Measurements from ENCODE around the gene EHMT1. TPM values are rescaled to one million over a fixed set of nuclear protein-coding genes. Genes with fewer than 3 reads are reported as not detected.
A peak's percentile ranks its signal among the peaks of the same experiment; 100 is the strongest.

EHMT1 gene
- total RNA-seq, 2 experiments from 2014 or later, result 145 to 295 TPM

- Histone ChIP-seq H2AFZ (ENCODE audit: low read length) (no peak overlapping the region), H3K4me1 (ENCODE audit: insufficient read depth, low read length, poor library complexity, severe bottlenecking) (peaks cover 89% of the 10 kb centered on the region), H3K36me3 (ENCODE audit: insufficient read depth, low read length) (peaks cover 31% of the 10 kb centered on the region), H3K79me2 (ENCODE audit: insufficient read depth, low read depth, low read length) (peaks cover 100% of the 10 kb centered on the region), H4K20me1 (ENCODE audit: insufficient read depth, low read length) (peaks cover 5% of the 10 kb centered on the region; the same call in 1 of the 2 replicates), H3K4me2 (ENCODE audit: low read length) (peak overlapping the region; percentile 77), H3K27ac (ENCODE audit: low read depth, low read length, poor library complexity, severe bottlenecking) (peak overlapping the region; percentile 66), H3K9me3 (ENCODE audit: low read length) (no peaks in the 10 kb centered on the region), H3K9me2 (ENCODE audit: insufficient read depth, low read length) (no peaks in the 10 kb centered on the region), H3K4me3 (ENCODE audit: low read depth, low read length, poor library complexity, severe bottlenecking) (peak overlapping the region; percentile 49)
- intact Hi-C loops (cut with micrococcal nuclease; ENCODE audit: unreplicated experiment), result no loop called here
- no TSS peak for BruUV-seq (replicated peaks)
- POLR2A ChIA-PET, result interaction anchor here (1.9 to 2.5 kb wide), 2 partner anchors 17 to 40 kb away, joined by 7 to 9 read pairs; no protein-coding TSS in a partner anchor
- CTCF ChIA-PET (ENCODE audit: unreplicated experiment), result no interaction called here
- no peak for TF ChIP-seq EZH2phosphoT487 (IDR thresholded peaks at IDR 0.05; ENCODE audit: borderline replicate concordance, low read depth, low read length)
- TF ChIP-seq CTCF (conservative IDR thresholded peaks at IDR 0.05; ENCODE audit: low read length), result no peak
- DNase-seq (ENCODE audit: low spot score), result peak; percentile 34
These were observed 11.9 kb downstream of the EHMT1 start for GRCh38 chr9:137630679-137631078.

DNA sequence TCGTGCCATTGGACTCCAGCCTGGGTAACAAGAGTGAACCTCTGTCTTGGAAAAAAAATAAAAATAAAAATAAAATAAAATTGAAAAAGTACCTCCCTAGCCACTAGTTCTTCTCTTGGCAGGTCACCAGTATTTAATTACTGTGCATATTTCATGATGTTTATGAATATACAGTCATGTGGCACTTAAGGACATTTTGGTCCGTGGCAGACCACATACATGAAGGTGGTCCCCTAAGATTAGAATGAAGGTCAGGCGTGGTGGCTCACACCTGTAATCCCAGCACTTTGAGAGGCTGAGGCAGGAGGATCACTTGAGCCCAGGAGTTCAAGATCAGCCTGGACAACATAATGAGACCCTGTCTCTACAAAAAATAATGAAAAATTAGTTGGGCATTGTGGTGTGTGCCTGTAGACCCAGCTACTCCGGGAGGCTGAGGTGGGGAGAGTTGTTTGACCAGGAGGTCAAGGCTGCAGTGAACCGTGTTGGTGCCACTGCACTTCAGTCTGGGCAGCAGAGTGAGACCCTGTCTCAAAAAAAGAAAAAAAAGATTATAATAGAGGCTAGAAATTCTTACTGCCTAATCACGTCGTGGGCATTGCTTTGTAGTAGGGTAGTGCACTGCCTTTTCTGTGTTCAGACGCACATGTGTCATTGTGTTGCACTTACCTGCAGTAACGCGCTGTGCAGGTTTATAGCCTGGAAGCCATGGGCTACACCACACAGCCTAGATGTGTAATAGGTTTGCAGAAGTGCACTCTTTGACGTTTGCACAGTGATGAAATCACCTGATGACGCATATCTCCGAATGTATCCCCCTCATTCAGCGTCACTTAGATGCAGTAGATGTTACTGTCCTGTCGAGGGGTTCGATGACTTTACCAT lies 12.8 kb downstream of the EHMT1 start:
- Histone ChIP-seq H3K9me2 (ENCODE audit: insufficient read depth, low read length) (no peaks in the 10 kb centered on the region), H3K9me3 (ENCODE audit: low read length) (no peaks in the 10 kb centered on the region), H3K36me3 (ENCODE audit: insufficient read depth, low read length) (peaks cover 32% of the 10 kb centered on the region), H3K4me2 (ENCODE audit: low read length) (peak overlapping the region; percentile 77), H4K20me1 (ENCODE audit: insufficient read depth, low read length) (peaks cover 5% of the 10 kb centered on the region; the same call in 1 of the 2 replicates), H3K79me2 (ENCODE audit: insufficient read depth, low read depth, low read length) (peaks cover 100% of the 10 kb centered on the region), H3K4me1 (ENCODE audit: insufficient read depth, low read length, poor library complexity, severe bottlenecking) (peaks cover 85% of the 10 kb centered on the region), H3K4me3 (ENCODE audit: low read depth, low read length, poor library complexity, severe bottlenecking) (peak overlapping the region; percentile 49), H2AFZ (ENCODE audit: low read length) (no peak overlapping the region), H3K27ac (ENCODE audit: low read depth, low read length, poor library complexity, severe bottlenecking) (peak overlapping the region; percentile 66)
- BruUV-seq (replicated peaks), result no TSS peak
- ChIA-PET POLR2A (interaction anchor here (1.2 to 1.9 kb wide), 2 partner anchors 39 to 40 kb away, joined by 4 to 7 read pairs; no protein-coding TSS in a partner anchor), CTCF (ENCODE audit: unreplicated experiment) (no interaction called here)
- no peak for TF ChIP-seq EZH2phosphoT487 (IDR thresholded peaks at IDR 0.05; ENCODE audit: borderline replicate concordance, low read depth, low read length)
- TF ChIP-seq CTCF (conservative IDR thresholded peaks at IDR 0.05; ENCODE audit: low read length), result no peak
- intact Hi-C loops (cut with micrococcal nuclease; ENCODE audit: unreplicated experiment), result loop anchor here (2.0 kb wide), 1 partner anchor 19 kb away; no protein-coding TSS in a partner anchor
- DNase-seq (ENCODE audit: low spot score), result peak; percentile 56
